ENCODE measurements around the gene DSTN.

DNA sequence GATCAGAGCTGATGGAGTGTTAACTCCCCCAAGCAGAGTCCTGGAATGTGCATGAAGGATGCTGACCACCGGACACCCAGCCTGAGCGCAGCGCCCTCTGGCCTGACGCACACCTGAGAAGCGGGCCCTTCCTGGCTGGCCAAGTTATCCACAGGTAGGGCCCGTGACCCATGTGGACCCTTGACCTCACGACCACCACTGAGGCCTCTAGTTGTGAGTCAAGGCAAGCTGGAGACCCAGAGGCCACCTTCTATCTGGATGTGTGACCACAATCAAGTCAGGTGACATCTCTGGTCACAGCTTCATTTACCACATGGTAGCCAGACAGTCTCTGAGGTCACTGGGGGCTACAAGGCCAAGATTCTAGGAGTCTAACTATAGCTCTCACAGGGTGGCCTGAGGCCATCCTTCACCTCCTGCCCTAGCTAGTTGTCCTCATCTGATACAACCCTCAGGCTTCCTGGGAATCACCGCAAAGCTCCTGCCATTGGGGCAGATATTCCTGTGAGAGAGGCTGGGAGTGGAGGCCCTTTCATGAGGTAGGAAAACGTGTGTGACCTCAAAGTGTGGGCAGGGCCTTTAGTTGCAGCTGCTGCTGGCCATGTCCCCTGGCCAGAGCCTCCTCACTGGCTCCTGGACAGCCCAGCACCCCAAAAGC is 53.1 kb downstream of the DSTN start:
- TF ChIP-seq, protein P1, sequence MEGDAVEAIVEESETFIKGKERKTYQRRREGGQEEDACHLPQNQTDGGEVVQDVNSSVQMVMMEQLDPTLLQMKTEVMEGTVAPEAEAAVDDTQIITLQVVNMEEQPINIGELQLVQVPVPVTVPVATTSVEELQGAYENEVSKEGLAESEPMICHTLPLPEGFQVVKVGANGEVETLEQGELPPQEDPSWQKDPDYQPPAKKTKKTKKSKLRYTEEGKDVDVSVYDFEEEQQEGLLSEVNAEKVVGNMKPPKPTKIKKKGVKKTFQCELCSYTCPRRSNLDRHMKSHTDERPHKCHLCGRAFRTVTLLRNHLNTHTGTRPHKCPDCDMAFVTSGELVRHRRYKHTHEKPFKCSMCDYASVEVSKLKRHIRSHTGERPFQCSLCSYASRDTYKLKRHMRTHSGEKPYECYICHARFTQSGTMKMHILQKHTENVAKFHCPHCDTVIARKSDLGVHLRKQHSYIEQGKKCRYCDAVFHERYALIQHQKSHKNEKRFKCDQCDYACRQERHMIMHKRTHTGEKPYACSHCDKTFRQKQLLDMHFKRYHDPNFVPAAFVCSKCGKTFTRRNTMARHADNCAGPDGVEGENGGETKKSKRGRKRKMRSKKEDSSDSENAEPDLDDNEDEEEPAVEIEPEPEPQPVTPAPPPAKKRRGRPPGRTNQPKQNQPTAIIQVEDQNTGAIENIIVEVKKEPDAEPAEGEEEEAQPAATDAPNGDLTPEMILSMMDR (IDR thresholded peaks at IDR 0.05) = no peak
- TF ChIP-seq EZH2 (IDR thresholded peaks at IDR 0.05; ENCODE audit: borderline replicate concordance, insufficient read depth, low read depth, low read length, poor library complexity, severe bottlenecking) = no peak

Data from B cell (primary cell).